ENCODE measurements around the gene AKNA. TPM values are rescaled to one million over a fixed set of nuclear protein-coding genes. Genes with fewer than 3 reads are reported as not detected.
A peak's percentile ranks its signal among the peaks of the same experiment; 100 is the strongest.

The AKNA gene
- polyA plus RNA-seq, 3 donors = 3.3 to 147 (median 7.3) TPM

DNA sequence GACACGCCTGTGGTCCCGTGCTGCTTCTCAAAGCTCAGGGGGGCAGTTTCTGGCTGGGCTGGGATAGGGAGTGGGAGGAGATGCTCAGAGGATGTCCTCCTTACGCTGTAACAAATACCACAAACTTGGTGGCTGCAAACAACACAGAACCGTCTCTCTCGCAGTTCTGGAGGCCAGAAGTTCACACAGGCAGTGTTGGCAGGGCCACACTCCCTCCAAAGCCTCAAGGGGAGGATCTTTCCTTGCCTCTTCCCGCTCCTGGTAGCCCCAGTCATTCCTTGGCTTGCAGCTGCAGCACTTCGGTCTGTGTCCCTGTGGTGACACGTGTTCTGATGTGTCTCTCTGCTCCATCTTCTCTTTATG is 75.3 kb downstream of the AKNA start:
- Histone ChIP-seq H3K27me3 (ENCODE audit: control insufficient read depth in 2 of 2, insufficient read depth in 2 of 2, low read length in 2 of 2) (no peaks in the 10 kb centered on the region), H3K4me1 (ENCODE audit: control insufficient read depth in 1 of 2, insufficient read depth in 2 of 2, low read length in 2 of 2) (peaks cover 23 to 25% of the 10 kb centered on the region in 2 donors), H4K20me1 (ENCODE audit: insufficient read depth, low read length) (no peaks in the 10 kb centered on the region), H3K9me3 (replicated peaks in 1 of 2; ENCODE audit: control insufficient read depth in 1 of 2, insufficient read depth in 1 of 2, low read length in 2 of 2) (no peaks in the 10 kb centered on the region), H3K36me3 (replicated peaks in 1 of 2; ENCODE audit: control insufficient read depth in 1 of 2, insufficient read depth in 2 of 2, low read length in 2 of 2) (no peaks in the 10 kb centered on the region), H3K9ac (ENCODE audit: insufficient read depth, low read length, poor library complexity, severe bottlenecking) (no peak overlapping the region), H3K79me2 (ENCODE audit: insufficient read depth, low read length) (no peaks in the 10 kb centered on the region), H3K4me2 (replicated peaks; ENCODE audit: extremely low read depth, low read length, poor library complexity, severe bottlenecking) (no peak overlapping the region), H2AFZ (ENCODE audit: insufficient read depth, low read depth, low read length, poor library complexity, severe bottlenecking) (no peak overlapping the region), H3K27ac (ENCODE audit: low read depth in 1 of 2, low read length in 2 of 2) (no peak overlapping the region), H3K4me3 (replicated peaks in 1 of 3; ENCODE audit: low read depth in 2 of 3, low read length in 3 of 3) (no peak overlapping the region)
- TF ChIP-seq, protein P1, sequence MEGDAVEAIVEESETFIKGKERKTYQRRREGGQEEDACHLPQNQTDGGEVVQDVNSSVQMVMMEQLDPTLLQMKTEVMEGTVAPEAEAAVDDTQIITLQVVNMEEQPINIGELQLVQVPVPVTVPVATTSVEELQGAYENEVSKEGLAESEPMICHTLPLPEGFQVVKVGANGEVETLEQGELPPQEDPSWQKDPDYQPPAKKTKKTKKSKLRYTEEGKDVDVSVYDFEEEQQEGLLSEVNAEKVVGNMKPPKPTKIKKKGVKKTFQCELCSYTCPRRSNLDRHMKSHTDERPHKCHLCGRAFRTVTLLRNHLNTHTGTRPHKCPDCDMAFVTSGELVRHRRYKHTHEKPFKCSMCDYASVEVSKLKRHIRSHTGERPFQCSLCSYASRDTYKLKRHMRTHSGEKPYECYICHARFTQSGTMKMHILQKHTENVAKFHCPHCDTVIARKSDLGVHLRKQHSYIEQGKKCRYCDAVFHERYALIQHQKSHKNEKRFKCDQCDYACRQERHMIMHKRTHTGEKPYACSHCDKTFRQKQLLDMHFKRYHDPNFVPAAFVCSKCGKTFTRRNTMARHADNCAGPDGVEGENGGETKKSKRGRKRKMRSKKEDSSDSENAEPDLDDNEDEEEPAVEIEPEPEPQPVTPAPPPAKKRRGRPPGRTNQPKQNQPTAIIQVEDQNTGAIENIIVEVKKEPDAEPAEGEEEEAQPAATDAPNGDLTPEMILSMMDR (IDR thresholded peaks at IDR 0.05) = no peak
- Mint-ChIP-seq H3K4me1 (peaks cover 18% of the 10 kb centered on the region), H3K27me3 (ENCODE audit: low read depth in 3 of 3) (peaks cover 0 to 4% (median 2%) of the 10 kb centered on the region in 3 donors), H3K9me3 (peaks cover 0 to 6% (median 0%) of the 10 kb centered on the region in 7 donors), H3K4me3 (no peak overlapping the region), H3K27ac (no peak overlapping the region), H3K36me3 (no peaks in the 10 kb centered on the region)
- DNase-seq = peak in 1 of 3 donors; percentile 2
- WGBS (ENCODE audit: insufficient coverage) = 88% methylated on average over 5 of the region's 8 CpGs
- intact Hi-C loops (cut with micrococcal nuclease) = no loop called here

DNA sequence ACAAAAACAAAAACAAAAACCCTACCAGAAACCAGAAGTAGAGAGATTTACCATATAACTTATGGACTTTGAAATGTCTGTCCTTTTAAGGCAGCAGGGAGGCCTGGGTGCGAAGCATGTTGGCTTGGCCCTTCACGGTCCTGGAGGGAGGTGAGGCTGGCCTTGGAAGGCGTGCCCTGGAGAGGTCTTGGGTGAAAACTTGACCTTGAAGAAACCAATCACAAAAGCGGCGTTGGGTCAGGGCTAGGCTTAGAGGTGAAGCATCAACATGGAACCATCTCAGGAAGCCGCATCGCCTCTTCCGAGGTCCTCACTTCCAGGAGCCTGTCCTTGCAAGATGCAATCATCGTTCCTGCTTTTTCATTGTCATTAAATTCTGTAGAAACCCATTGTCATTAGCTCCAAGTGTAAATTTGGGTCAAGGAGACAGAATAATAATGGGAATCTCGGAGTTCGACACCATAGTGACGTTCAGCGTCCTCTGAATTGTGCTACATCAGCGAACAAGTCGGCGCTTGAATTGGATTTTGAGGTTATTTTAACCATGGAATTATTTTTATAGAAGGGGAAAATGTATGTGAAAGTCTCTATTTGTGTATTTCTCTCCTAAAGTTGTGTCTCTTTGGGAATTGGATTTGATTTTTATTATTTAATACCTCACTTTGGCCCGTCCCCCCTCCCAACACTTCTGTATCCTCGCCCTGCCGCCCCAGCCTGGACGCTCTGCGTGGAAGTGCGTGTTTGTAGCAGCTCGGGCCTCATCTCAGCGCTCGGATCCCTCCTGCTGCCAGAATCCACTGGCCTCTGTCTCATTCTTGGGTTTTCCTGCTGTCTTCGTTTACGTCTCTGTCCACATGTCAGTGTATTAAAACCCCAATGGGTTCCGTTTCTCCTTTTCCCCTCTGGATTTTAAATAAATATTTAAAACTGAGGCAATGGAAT is 75.9 kb downstream of the AKNA start:
- Histone ChIP-seq H3K27me3 (ENCODE audit: control insufficient read depth in 2 of 2, insufficient read depth in 2 of 2, low read length in 2 of 2) (no peaks in the 10 kb centered on the region), H3K9me3 (replicated peaks in 1 of 2; ENCODE audit: control insufficient read depth in 1 of 2, insufficient read depth in 1 of 2, low read length in 2 of 2) (no peaks in the 10 kb centered on the region), H3K9ac (ENCODE audit: insufficient read depth, low read length, poor library complexity, severe bottlenecking) (no peak overlapping the region), H3K36me3 (replicated peaks in 1 of 2; ENCODE audit: control insufficient read depth in 1 of 2, insufficient read depth in 2 of 2, low read length in 2 of 2) (no peaks in the 10 kb centered on the region), H3K79me2 (ENCODE audit: insufficient read depth, low read length) (no peaks in the 10 kb centered on the region), H3K4me3 (replicated peaks in 1 of 3; ENCODE audit: low read depth in 2 of 3, low read length in 3 of 3) (no peak overlapping the region), H2AFZ (ENCODE audit: insufficient read depth, low read depth, low read length, poor library complexity, severe bottlenecking) (no peak overlapping the region), H3K4me1 (ENCODE audit: control insufficient read depth in 1 of 2, insufficient read depth in 2 of 2, low read length in 2 of 2) (peaks cover 20 to 21% of the 10 kb centered on the region in 2 donors), H4K20me1 (ENCODE audit: insufficient read depth, low read length) (no peaks in the 10 kb centered on the region), H3K4me2 (replicated peaks; ENCODE audit: extremely low read depth, low read length, poor library complexity, severe bottlenecking) (no peak overlapping the region), H3K27ac (ENCODE audit: low read depth in 1 of 2, low read length in 2 of 2) (no peak overlapping the region)
- 94% methylated on average over 19 of the region's 28 CpGs for WGBS (ENCODE audit: insufficient coverage)
- Mint-ChIP-seq H3K27me3 (ENCODE audit: low read depth in 3 of 3) (peaks cover 1 to 4% (median 2%) of the 10 kb centered on the region in 3 donors), H3K4me1 (peaks cover 17% of the 10 kb centered on the region), H3K36me3 (no peaks in the 10 kb centered on the region), H3K9me3 (peaks cover 0 to 6% (median 0%) of the 10 kb centered on the region in 7 donors), H3K4me3 (no peak overlapping the region), H3K27ac (no peak overlapping the region)
- DNase-seq = peak in 1 of 3 donors; percentile 1
- TF ChIP-seq, protein P1 (IDR thresholded peaks at IDR 0.05) = no peak
- intact Hi-C loops (cut with micrococcal nuclease) = no loop called here
